K562 (cell line): ENCODE results near the gene VEGFB. TPM values are rescaled to one million over a fixed set of nuclear protein-coding genes. Genes with fewer than 3 reads are reported as not detected.
A peak's percentile ranks its signal among the peaks of the same experiment; 100 is the strongest.

Experiments
- ATF7 ChIP-seq: fragments of 450-650 bp; IDR thresholded peaks from 2 replicates; pipeline ENCODE4 v1.7.1; 2014; ENCODE audit warnings: mild to moderate bottlenecking, moderate library complexity
- CEBPG ChIP-seq, 3 experiments: fragments of 200-800 bp in 1 of 3; sonication (Bioruptor generic) in 1 of 3; sonication (generic) in 1 of 3; formaldehyde crosslinking in 1 of 3; IDR thresholded peaks in 2 of 3; conservative IDR thresholded peaks in 1 of 3; 2 replicates each; pipeline versions ENCODE4 v1.6.1 to v1.8.0; 2016 to 2022; ENCODE audit warnings: missing compliant biosample characterization in 2 of 3, missing genetic modification characterization in 2 of 3, mild to moderate bottlenecking in 1 of 3, missing genetic modification reagents in 1 of 3
- CREM ChIP-seq: IDR thresholded peaks from 2 replicates; pipeline ENCODE4 v1.6.1; 2014; ENCODE audit warnings: antibody characterized with exemption, low read depth
- DNMT1 ChIP-seq: fragments of 450-650 bp; IDR thresholded peaks from 2 replicates; pipeline ENCODE4 v1.6.1; 2016; ENCODE audit warnings: antibody characterized with exemption, mild to moderate bottlenecking
- ETV1 ChIP-seq: fragments of 450-650 bp; conservative IDR thresholded peaks from 2 replicates; pipeline ENCODE4 v1.6.1; 2016; ENCODE audit warnings: missing genetic modification characterization, control low read depth, low read depth, missing compliant biosample characterization
- FOXA1 ChIP-seq: fragments of 450-650 bp; IDR thresholded peaks from 2 replicates; pipeline ENCODE4 v1.6.1; 2016; ENCODE audit warnings: mild to moderate bottlenecking, borderline replicate concordance
- GABPA ChIP-seq: fragments of 200-800 bp; sonication (Bioruptor generic); conservative IDR thresholded peaks from 2 replicates; pipeline ENCODE4 v1.6.1; 2016; ENCODE audit warnings: low read depth, missing genetic modification characterization, missing compliant biosample characterization
- MCM5 ChIP-seq: fragments of 450-650 bp; IDR thresholded peaks from 2 replicates; pipeline ENCODE4 v1.6.1; 2016; ENCODE audit warnings: low read depth
- MIER1 ChIP-seq: fragments of 450-650 bp; IDR thresholded peaks from 2 replicates; pipeline ENCODE4 v1.6.1; 2016; ENCODE audit warnings: antibody characterized with exemption, mild to moderate bottlenecking, low read depth
- NCOA1 ChIP-seq: fragments of 450-650 bp; IDR thresholded peaks from 2 replicates; pipeline ENCODE4 v1.6.1; 2016; ENCODE audit warnings: low read depth
- PHF20 ChIP-seq: fragments of 450-650 bp; IDR thresholded peaks from 2 replicates; pipeline ENCODE4 v1.6.1; 2018; ENCODE audit not compliant: partially characterized antibody
- PRMT5 ChIP-seq: sonication (generic); formaldehyde crosslinking; IDR thresholded peaks from 2 replicates; pipeline ENCODE4 v1.5.0; 2020; ENCODE audit warnings: missing genetic modification reagents
- RBBP5 ChIP-seq: fragments of 200-600 bp; sonication (generic); IDR thresholded peaks from 2 replicates; pipeline ENCODE4 v1.6.1; 2012; ENCODE audit warnings: borderline replicate concordance, mild to moderate bottlenecking, low read length, control low read depth, inconsistent platforms; ENCODE audit not compliant: insufficient read depth, poor library complexity, severe bottlenecking
- RBM15 ChIP-seq: fragments of 200-400 bp; formaldehyde crosslinking; IDR thresholded peaks from 2 replicates; pipeline ENCODE4 v1.6.1; 2018; ENCODE audit warnings: mild to moderate bottlenecking, low read length, moderate library complexity; ENCODE audit not compliant: insufficient read depth
- TCF7 ChIP-seq: sonication (generic); IDR thresholded peaks from 2 replicates; pipeline ENCODE4 v1.6.1; 2016; ENCODE audit warnings: antibody characterized with exemption, borderline replicate concordance
- TFAM ChIP-seq: fragments of 250-450 bp; sonication (Bioruptor Pico); conservative IDR thresholded peaks from 2 replicates; pipeline ENCODE4 v1.5.0; 2021; ENCODE audit warnings: mild to moderate bottlenecking, moderate library complexity
- ZNF24 ChIP-seq: fragments of 450-650 bp; IDR thresholded peaks from 2 replicates; pipeline ENCODE4 v1.6.1; 2016
- polyA plus RNA-seq, 8 experiments: library from polyadenylated mRNA; depleted of rRNA in 4 of 8; stranded (reverse) in 5 of 8; unstranded in 3 of 8; fragments of >200 nt; fragmentation: Nextera tagmentation in 2 of 8; fragmentation: Illumina TruSeq in 1 of 8; extraction: Ambion mirVana in 2 of 8; extraction: Trizol in 1 of 8; gene quantifications; 2 replicates each; pipeline versions ENCODE4 v1.2.1 to v1.2.3, GENCODE V29; 2011 to 2014; ENCODE audit warnings: inconsistent platforms in 1 of 8, missing spikeins in 1 of 8
- total RNA-seq, 7 experiments: library from RNA; depleted of rRNA in 6 of 7; stranded (reverse); fragments of >200 nt in 6 of 7; fragmentation: Illumina TruSeq in 2 of 7; extraction: Trizol in 2 of 7; gene quantifications; 2 replicates each; pipeline versions ENCODE4 v1.2.1 to v1.2.3, GENCODE V29; 2011 to 2021; ENCODE audit warnings: low replicate concordance in 1 of 7
- TF ChIP-seq, protein P1 (sequence below): fragments of 450-650 bp; IDR thresholded peaks from 2 replicates; pipeline ENCODE4 v1.6.1; 2018; ENCODE audit not compliant: partially characterized antibody
- TF ChIP-seq, protein P2 (sequence below): IDR thresholded peaks from 2 replicates; pipeline ENCODE4 v1.6.1; 2014; ENCODE audit warnings: antibody characterized with exemption
- TF ChIP-seq, protein P3 (sequence below): fragments of 250-450 bp; sonication (Bioruptor Pico); IDR thresholded peaks from 2 replicates; pipeline ENCODE4 v1.5.0; 2020; ENCODE audit warnings: mild to moderate bottlenecking

The VEGFB gene
- total and polyA plus RNA-seq, 9 of the 15 experiments (the other 6 are each of a cell fraction or from before 2014, with no cell fraction given) = 11.0 to 83.4 (median 25.7) TPM

DNA sequence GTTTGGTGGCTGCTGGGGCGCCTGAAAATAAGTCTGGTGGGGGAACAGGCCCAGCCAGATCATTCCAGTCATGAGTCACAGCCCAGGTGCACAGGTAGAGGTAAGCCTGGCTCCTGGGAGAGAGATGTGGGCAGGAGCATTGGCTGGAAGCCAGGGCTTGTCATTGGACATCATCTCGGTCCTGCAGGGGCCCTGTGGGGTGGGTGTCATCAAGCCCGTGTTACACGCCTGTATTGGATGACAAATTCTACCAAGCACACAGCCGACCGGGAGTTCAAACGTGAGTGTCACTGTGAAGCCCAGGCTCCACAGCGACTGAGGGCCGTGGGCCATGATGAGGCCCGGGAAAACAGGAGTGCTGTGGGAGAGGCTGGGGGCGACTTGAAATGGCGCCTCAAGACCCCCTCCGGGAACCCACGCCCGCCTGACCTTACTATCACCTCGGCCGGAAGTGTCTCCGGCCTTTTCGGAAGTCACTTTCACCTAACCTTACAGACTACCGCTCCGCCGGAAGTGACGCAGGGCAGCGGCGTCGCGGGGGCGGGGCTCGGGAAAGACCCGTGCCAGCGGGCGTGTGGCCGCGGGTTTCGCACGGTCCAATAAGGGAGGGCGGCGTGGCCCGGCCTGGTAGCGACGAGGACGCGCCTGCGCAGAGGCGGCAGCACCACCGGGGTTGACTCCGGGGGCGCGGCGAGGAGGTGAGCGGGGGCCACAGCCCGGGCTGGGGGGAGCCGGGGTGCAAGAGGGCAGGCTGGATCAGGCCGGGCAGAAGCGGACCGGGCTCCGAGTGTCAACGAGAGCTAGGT is 6.3 kb downstream of the VEGFB start, which contains the start of gene FKBP2 (continued):
- peak; percentile 99 for TF ChIP-seq GABPA
- no peak for TF ChIP-seq FOXA1
- TF ChIP-seq ZNF24 = no peak
- no peak for TF ChIP-seq CEBPG (CRISPR knock-in tag; IDR thresholded peaks at IDR 0.05)
- TF ChIP-seq CEBPG (tag; conservative IDR thresholded peaks at IDR 0.05 in 1 of 2, IDR thresholded peaks at IDR 0.05 in 1 of 2) = no peak
- no peak for TF ChIP-seq RBBP5
- TF ChIP-seq TCF7 = no peak
- peak; percentile 51; the same call in 1 of the 2 replicates for TF ChIP-seq NCOA1
- no peak for TF ChIP-seq MIER1
- TF ChIP-seq, protein P1, sequence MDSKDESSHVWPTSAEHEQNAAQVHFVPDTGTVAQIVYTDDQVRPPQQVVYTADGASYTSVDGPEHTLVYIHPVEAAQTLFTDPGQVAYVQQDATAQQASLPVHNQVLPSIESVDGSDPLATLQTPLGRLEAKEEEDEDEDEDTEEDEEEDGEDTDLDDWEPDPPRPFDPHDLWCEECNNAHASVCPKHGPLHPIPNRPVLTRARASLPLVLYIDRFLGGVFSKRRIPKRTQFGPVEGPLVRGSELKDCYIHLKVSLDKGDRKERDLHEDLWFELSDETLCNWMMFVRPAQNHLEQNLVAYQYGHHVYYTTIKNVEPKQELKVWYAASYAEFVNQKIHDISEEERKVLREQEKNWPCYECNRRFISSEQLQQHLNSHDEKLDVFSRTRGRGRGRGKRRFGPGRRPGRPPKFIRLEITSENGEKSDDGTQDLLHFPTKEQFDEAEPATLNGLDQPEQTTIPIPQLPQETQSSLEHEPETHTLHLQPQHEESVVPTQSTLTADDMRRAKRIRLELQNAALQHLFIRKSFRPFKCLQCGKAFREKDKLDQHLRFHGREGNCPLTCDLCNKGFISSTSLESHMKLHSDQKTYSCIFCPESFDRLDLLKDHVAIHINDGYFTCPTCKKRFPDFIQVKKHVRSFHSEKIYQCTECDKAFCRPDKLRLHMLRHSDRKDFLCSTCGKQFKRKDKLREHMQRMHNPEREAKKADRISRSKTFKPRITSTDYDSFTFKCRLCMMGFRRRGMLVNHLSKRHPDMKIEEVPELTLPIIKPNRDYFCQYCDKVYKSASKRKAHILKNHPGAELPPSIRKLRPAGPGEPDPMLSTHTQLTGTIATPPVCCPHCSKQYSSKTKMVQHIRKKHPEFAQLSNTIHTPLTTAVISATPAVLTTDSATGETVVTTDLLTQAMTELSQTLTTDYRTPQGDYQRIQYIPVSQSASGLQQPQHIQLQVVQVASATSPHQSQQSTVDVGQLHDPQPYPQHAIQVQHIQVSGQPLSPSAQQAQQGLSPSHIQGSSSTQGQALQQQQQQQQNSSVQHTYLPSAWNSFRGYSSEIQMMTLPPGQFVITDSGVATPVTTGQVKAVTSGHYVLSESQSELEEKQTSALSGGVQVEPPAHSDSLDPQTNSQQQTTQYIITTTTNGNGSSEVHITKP = no peak
- TF ChIP-seq RBM15 = no peak
- no peak for TF ChIP-seq PRMT5 (CRISPR knock-in tag)
- no peak for TF ChIP-seq MCM5
- peak; percentile 97 for TF ChIP-seq CREM
- TF ChIP-seq ETV1 (tag) = peak; percentile 92; the same call in 1 of the 2 replicates
- TF ChIP-seq ATF7 = peak; percentile 73
- TF ChIP-seq, protein P2, sequence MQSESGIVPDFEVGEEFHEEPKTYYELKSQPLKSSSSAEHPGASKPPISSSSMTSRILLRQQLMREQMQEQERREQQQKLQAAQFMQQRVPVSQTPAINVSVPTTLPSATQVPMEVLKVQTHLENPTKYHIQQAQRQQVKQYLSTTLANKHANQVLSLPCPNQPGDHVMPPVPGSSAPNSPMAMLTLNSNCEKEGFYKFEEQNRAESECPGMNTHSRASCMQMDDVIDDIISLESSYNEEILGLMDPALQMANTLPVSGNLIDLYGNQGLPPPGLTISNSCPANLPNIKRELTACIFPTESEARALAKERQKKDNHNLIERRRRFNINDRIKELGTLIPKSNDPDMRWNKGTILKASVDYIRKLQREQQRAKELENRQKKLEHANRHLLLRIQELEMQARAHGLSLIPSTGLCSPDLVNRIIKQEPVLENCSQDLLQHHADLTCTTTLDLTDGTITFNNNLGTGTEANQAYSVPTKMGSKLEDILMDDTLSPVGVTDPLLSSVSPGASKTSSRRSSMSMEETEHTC = no peak; the same call in 1 of the 2 replicates
- no peak for TF ChIP-seq TFAM (CRISPR knock-in tag)
- peak; percentile 52 for TF ChIP-seq PHF20
- no peak for TF ChIP-seq DNMT1
- TF ChIP-seq, protein P3, sequence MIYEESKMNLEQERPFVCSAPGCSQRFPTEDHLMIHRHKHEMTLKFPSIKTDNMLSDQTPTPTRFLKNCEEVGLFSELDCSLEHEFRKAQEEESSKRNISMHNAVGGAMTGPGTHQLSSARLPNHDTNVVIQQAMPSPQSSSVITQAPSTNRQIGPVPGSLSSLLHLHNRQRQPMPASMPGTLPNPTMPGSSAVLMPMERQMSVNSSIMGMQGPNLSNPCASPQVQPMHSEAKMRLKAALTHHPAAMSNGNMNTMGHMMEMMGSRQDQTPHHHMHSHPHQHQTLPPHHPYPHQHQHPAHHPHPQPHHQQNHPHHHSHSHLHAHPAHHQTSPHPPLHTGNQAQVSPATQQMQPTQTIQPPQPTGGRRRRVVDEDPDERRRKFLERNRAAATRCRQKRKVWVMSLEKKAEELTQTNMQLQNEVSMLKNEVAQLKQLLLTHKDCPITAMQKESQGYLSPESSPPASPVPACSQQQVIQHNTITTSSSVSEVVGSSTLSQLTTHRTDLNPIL (CRISPR knock-in tag) = 0 out of 2 replicates have a peak, but pooled peaks have one; percentile 81
